Loucy (cell line): ENCODE data around the gene UBN1.

Experiments used
- CTCF ChIP-seq: fragments of 200-600 bp; sonication (generic); conservative IDR thresholded peaks from 2 replicates; pipeline ENCODE4 v1.5.1; 2014; ENCODE audit warnings: mild to moderate bottlenecking, antibody characterized with exemption, low read length
- EZH2phosphoT487 ChIP-seq: fragments of 200-600 bp; IDR thresholded peaks from 2 replicates; pipeline ENCODE4 v1.6.1; 2018; ENCODE audit warnings: antibody characterized with exemption, mild to moderate bottlenecking, moderate library complexity, borderline replicate concordance

- TF ChIP-seq CTCF (no peak), EZH2phosphoT487 (no peak)
Measured at GRCh38 chr16:4826526-4826925, 20.8 kb upstream of the UBN1 start.
